ENCODE data around the gene NCKAP5. TPM values are rescaled to one million over a fixed set of nuclear protein-coding genes. Genes with fewer than 3 reads are reported as not detected.
A peak's percentile ranks its signal among the peaks of the same experiment; 100 is the strongest.

The NCKAP5 gene
- total and polyA plus RNA-seq, 2 of the 8 experiments (the other 6 are each of a cell fraction or from before 2014, with no cell fraction given), result 0.27 to 0.86 TPM

DNA sequence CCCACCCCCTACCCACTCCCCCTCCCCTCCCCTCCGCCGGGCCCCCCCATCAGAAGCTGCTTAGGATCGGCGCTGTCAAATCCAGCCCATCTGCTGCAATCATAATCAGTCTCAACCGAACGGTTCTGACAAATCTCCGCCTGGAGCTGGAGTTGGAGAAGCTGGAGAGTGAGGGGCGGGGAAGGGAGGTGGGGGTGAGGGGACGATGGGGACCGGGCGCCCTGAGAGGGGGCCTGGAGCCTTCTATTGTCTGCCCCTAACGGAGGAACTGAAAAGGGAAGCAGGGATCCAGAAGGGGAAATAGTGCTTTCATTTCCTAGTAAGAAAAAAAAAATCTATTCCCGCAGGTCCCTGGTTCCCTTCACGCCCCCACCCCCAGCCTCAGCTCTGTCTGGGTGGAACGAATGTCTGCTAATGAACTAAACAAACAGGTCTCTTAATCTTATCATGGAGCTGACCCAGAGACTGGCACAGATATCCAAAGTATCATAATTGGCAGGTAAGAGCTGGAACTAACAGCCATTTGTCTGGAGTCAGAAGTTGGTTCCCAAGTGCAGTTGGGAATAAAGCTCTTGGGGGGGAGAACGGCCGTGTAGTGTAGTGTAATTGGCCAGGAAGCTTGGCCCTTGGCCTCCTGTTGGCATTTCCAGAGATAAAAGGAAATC is 301.2 kb downstream of the NCKAP5 start:
- no peaks in the 10 kb centered on the region for H4K20me1 ChIP-seq (replicated peaks in 1 of 2; ENCODE audit: control insufficient read depth in 1 of 2, insufficient read depth in 2 of 2, low read length in 2 of 2)
- no peak overlapping the region for H3K27ac ChIP-seq (ENCODE audit: low read depth, low read length)
- H4K91ac ChIP-seq (replicated peaks; ENCODE audit: insufficient read length, low read length), result no peak overlapping the region
- peaks cover 13% of the 10 kb centered on the region; the same call in 1 of the 2 replicates for H3K23me2 ChIP-seq (ENCODE audit: low read depth, low read length)
- no peak overlapping the region for H2AK5ac ChIP-seq (ENCODE audit: low read depth, low read length)
- DNase-seq (ENCODE audit: low read depth in 1 of 2, low spot score in 2 of 2) (peak in 1 of 2 experiments; percentile 47), FAIRE-seq (no peak)
- no peak overlapping the region for H3K4ac ChIP-seq (replicated peaks; ENCODE audit: insufficient read length, low read depth, low read length)
- H2BK5ac ChIP-seq (ENCODE audit: low read depth, low read length), result no peak overlapping the region
- no peak overlapping the region; the same call in 1 of the 2 replicates for H3K18ac ChIP-seq (ENCODE audit: extremely low read depth, low read length)
- no peaks in the 10 kb centered on the region for H3K36me3 ChIP-seq (ENCODE audit: control insufficient read depth in 2 of 4, insufficient read depth in 4 of 4, low read length in 3 of 4)
- no peak overlapping the region for H3K23ac ChIP-seq (ENCODE audit: insufficient read length)
- CTCF ChIA-PET (ENCODE audit: partially characterized antibody), result interaction anchor here (0.6 to 1.1 kb wide), 3 partner anchors 67 to 504 kb away, joined by 3 to 5 read pairs (median 4); no protein-coding TSS in a partner anchor
- no peak for TF ChIP-seq SP4 (IDR thresholded peaks at IDR 0.05; ENCODE audit: low read length)
- TF ChIP-seq JUND (IDR thresholded peaks at IDR 0.05; ENCODE audit: low read length), result no peak
- no peak for TF ChIP-seq CHD1 (IDR thresholded peaks at IDR 0.05; ENCODE audit: low read depth, low read length)
- no peak for TF ChIP-seq RFX5 (IDR thresholded peaks at IDR 0.05; ENCODE audit: borderline replicate concordance, low read depth, low read length)
- no peak for TF ChIP-seq POLR2AphosphoS5 (IDR thresholded peaks at IDR 0.05; ENCODE audit: low read depth, low read length)
- no peak for TF ChIP-seq RXRA (IDR thresholded peaks at IDR 0.05; ENCODE audit: insufficient read depth, low read depth, low read length)
- no peak for TF ChIP-seq SIN3A (conservative IDR thresholded peaks at IDR 0.05 in 1 of 2, IDR thresholded peaks at IDR 0.05 in 1 of 2; ENCODE audit: low read depth in 1 of 2, low read length in 2 of 2)
- H2BK120ac ChIP-seq (replicated peaks; ENCODE audit: low read depth, low read length), result no peak overlapping the region
- H3K56ac ChIP-seq (replicated peaks; ENCODE audit: insufficient read length, low read depth, low read length), result no peak overlapping the region
- H3K4me1 ChIP-seq (replicated peaks in 1 of 4; ENCODE audit: control insufficient read depth in 3 of 4, insufficient read depth in 4 of 4, low read length in 3 of 4), result no peaks in the 10 kb centered on the region
- H4K8ac ChIP-seq (ENCODE audit: extremely low read depth, insufficient read depth, low read length), result no peak overlapping the region; the same call in 1 of the 2 replicates
- 16% methylated on average over 6 of the region's 17 CpGs; no CpG with 5 or more reads in 1 of the 2 experiments for WGBS, 2 experiments (ENCODE audit: extremely low coverage in 1 of 2, insufficient coverage in 1 of 2, insufficient read length in 1 of 2, insufficient replicate concordance in 2 of 2, low coverage in 1 of 2, low lambda C conversion rate in 2 of 2, missing lambda C conversion rate in 1 of 2)
- H3K4me2 ChIP-seq (ENCODE audit: insufficient read depth in 1 of 2, low read depth in 2 of 2, low read length in 2 of 2), result peak overlapping the region; percentile 68 to 83
- no peak overlapping the region for H4K5ac ChIP-seq (ENCODE audit: insufficient read length, low read depth, low read length)
- H2BK20ac ChIP-seq (ENCODE audit: low read length), result no peak overlapping the region
- H3K9me3 ChIP-seq (ENCODE audit: insufficient read depth in 2 of 2, low read depth in 1 of 2, low read length in 1 of 2), result no peaks in the 10 kb centered on the region
- no peak overlapping the region for H3K14ac ChIP-seq (ENCODE audit: insufficient read length)
- no peak overlapping the region for H2BK12ac ChIP-seq (ENCODE audit: low read depth, low read length)
- no peak overlapping the region for H2BK15ac ChIP-seq (ENCODE audit: low read length)
- no peaks in the 10 kb centered on the region for H3K79me2 ChIP-seq (ENCODE audit: control insufficient read depth in 1 of 2, insufficient read depth in 2 of 2, low read length in 2 of 2)
- H2AFZ ChIP-seq (ENCODE audit: low read length), result peak overlapping the region; percentile 73
- H3K27me3 ChIP-seq (replicated peaks in 1 of 4; ENCODE audit: control insufficient read depth in 3 of 4, extremely low read depth in 1 of 4, insufficient read depth in 3 of 4, low read length in 3 of 4), result peaks cover 0 to 6% (median 0%) of the 10 kb centered on the region in 4 experiments; a peak in 3 of 7 replicates
- H3K9ac ChIP-seq (replicated peaks in 1 of 4; ENCODE audit: extremely low read depth in 1 of 4, low read depth in 3 of 4, low read length in 3 of 4), result no peak overlapping the region
- POLR2A ChIA-PET (ENCODE audit: partially characterized antibody), result interaction anchor here (0.6 kb wide), 1 partner anchor 1188 kb away, joined by 3 read pairs; no protein-coding TSS in a partner anchor
- H3K4me3 ChIP-seq (ENCODE audit: extremely low read depth in 1 of 4, insufficient read depth in 2 of 4, low read depth in 3 of 4, low read length in 4 of 4), result peak overlapping the region; percentile 51 to 63 (median 56)
- H3K79me1 ChIP-seq (ENCODE audit: low read depth, low read length), result no peaks in the 10 kb centered on the region
